ENCODE results near the gene ZNF548. TPM values are rescaled to one million over a fixed set of nuclear protein-coding genes. Genes with fewer than 3 reads are reported as not detected.

Gene ZNF548
- total and polyA plus RNA-seq, 2 experiments from 2014 or later: 1.9 to 9.8 TPM

DNA sequence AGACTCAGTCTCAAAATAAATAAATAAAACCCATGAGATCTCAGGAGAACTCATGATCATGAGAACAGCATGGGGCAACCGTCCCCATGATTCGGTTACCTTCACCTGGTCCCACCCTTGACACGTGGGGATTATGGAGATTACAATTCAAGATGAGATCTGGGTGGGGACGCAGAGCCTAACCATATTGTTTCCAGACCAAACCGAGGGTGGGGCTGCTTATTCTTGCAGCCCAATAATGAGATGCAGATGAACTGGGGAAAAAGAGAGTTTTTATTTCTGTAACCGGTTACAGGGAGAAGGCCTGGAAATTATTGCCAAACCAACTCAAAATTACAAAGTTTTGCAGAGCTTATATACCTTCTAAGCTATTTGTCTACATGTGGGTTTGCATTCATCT, 13.5 kb upstream of the ZNF548 start (continued):
- TF ChIP-seq CREB1 (CRISPR knock-in tag; IDR thresholded peaks at IDR 0.05; ENCODE audit: low read depth) (no peak), NANOG (IDR thresholded peaks at IDR 0.05; ENCODE audit: borderline replicate concordance) (no peak), ZNF114 (CRISPR knock-in tag; IDR thresholded peaks at IDR 0.05) (no peak), EZH2phosphoT487 (IDR thresholded peaks at IDR 0.05; ENCODE audit: unreplicated experiment) (no peak)
- TF ChIP-seq, protein P1, sequence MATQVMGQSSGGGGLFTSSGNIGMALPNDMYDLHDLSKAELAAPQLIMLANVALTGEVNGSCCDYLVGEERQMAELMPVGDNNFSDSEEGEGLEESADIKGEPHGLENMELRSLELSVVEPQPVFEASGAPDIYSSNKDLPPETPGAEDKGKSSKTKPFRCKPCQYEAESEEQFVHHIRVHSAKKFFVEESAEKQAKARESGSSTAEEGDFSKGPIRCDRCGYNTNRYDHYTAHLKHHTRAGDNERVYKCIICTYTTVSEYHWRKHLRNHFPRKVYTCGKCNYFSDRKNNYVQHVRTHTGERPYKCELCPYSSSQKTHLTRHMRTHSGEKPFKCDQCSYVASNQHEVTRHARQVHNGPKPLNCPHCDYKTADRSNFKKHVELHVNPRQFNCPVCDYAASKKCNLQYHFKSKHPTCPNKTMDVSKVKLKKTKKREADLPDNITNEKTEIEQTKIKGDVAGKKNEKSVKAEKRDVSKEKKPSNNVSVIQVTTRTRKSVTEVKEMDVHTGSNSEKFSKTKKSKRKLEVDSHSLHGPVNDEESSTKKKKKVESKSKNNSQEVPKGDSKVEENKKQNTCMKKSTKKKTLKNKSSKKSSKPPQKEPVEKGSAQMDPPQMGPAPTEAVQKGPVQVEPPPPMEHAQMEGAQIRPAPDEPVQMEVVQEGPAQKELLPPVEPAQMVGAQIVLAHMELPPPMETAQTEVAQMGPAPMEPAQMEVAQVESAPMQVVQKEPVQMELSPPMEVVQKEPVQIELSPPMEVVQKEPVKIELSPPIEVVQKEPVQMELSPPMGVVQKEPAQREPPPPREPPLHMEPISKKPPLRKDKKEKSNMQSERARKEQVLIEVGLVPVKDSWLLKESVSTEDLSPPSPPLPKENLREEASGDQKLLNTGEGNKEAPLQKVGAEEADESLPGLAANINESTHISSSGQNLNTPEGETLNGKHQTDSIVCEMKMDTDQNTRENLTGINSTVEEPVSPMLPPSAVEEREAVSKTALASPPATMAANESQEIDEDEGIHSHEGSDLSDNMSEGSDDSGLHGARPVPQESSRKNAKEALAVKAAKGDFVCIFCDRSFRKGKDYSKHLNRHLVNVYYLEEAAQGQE (IDR thresholded peaks at IDR 0.05; ENCODE audit: unreplicated experiment): no peak
- TF ChIP-seq, protein P2, sequence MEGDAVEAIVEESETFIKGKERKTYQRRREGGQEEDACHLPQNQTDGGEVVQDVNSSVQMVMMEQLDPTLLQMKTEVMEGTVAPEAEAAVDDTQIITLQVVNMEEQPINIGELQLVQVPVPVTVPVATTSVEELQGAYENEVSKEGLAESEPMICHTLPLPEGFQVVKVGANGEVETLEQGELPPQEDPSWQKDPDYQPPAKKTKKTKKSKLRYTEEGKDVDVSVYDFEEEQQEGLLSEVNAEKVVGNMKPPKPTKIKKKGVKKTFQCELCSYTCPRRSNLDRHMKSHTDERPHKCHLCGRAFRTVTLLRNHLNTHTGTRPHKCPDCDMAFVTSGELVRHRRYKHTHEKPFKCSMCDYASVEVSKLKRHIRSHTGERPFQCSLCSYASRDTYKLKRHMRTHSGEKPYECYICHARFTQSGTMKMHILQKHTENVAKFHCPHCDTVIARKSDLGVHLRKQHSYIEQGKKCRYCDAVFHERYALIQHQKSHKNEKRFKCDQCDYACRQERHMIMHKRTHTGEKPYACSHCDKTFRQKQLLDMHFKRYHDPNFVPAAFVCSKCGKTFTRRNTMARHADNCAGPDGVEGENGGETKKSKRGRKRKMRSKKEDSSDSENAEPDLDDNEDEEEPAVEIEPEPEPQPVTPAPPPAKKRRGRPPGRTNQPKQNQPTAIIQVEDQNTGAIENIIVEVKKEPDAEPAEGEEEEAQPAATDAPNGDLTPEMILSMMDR (conservative IDR thresholded peaks at IDR 0.05; ENCODE audit: low read depth in 2 of 2): no peak
- TF ChIP-seq, protein P3, sequence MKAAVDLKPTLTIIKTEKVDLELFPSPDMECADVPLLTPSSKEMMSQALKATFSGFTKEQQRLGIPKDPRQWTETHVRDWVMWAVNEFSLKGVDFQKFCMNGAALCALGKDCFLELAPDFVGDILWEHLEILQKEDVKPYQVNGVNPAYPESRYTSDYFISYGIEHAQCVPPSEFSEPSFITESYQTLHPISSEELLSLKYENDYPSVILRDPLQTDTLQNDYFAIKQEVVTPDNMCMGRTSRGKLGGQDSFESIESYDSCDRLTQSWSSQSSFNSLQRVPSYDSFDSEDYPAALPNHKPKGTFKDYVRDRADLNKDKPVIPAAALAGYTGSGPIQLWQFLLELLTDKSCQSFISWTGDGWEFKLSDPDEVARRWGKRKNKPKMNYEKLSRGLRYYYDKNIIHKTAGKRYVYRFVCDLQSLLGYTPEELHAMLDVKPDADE (IDR thresholded peaks at IDR 0.05): no peak

DNA sequence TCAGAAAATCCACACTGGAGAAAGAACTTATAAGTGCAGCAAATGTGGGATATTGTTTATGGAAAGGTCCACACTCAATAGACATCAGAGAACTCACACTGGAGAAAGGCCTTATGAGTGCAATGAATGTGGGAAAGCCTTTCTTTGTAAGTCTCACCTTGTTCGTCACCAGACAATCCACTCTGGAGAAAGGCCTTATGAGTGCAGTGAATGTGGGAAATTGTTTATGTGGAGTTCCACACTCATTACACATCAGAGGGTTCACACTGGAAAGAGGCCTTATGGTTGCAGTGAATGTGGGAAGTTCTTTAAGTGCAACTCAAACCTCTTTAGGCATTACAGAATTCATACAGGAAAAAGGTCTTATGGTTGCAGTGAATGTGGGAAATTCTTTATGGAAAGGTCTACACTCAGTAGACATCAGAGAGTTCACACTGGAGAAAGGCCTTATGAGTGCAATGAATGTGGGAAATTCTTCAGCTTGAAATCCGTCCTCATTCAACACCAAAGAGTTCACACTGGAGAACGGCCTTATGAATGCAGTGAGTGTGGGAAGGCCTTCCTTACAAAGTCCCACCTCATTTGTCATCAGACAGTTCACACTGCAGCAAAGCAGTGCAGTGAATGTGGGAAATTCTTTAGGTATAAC, 12.0 kb upstream of the ZNF548 start:
- H3K4me3 Mint-ChIP-seq: no peak overlapping the region
- TF ChIP-seq CREB1 (CRISPR knock-in tag; IDR thresholded peaks at IDR 0.05; ENCODE audit: low read depth) (no peak), EZH2phosphoT487 (IDR thresholded peaks at IDR 0.05; ENCODE audit: unreplicated experiment) (no peak), JUNB (IDR thresholded peaks at IDR 0.05; ENCODE audit: unreplicated experiment) (no peak), POLR2AphosphoS5 (IDR thresholded peaks at IDR 0.05; ENCODE audit: low read depth) (no peak)
- TF ChIP-seq, protein P4, sequence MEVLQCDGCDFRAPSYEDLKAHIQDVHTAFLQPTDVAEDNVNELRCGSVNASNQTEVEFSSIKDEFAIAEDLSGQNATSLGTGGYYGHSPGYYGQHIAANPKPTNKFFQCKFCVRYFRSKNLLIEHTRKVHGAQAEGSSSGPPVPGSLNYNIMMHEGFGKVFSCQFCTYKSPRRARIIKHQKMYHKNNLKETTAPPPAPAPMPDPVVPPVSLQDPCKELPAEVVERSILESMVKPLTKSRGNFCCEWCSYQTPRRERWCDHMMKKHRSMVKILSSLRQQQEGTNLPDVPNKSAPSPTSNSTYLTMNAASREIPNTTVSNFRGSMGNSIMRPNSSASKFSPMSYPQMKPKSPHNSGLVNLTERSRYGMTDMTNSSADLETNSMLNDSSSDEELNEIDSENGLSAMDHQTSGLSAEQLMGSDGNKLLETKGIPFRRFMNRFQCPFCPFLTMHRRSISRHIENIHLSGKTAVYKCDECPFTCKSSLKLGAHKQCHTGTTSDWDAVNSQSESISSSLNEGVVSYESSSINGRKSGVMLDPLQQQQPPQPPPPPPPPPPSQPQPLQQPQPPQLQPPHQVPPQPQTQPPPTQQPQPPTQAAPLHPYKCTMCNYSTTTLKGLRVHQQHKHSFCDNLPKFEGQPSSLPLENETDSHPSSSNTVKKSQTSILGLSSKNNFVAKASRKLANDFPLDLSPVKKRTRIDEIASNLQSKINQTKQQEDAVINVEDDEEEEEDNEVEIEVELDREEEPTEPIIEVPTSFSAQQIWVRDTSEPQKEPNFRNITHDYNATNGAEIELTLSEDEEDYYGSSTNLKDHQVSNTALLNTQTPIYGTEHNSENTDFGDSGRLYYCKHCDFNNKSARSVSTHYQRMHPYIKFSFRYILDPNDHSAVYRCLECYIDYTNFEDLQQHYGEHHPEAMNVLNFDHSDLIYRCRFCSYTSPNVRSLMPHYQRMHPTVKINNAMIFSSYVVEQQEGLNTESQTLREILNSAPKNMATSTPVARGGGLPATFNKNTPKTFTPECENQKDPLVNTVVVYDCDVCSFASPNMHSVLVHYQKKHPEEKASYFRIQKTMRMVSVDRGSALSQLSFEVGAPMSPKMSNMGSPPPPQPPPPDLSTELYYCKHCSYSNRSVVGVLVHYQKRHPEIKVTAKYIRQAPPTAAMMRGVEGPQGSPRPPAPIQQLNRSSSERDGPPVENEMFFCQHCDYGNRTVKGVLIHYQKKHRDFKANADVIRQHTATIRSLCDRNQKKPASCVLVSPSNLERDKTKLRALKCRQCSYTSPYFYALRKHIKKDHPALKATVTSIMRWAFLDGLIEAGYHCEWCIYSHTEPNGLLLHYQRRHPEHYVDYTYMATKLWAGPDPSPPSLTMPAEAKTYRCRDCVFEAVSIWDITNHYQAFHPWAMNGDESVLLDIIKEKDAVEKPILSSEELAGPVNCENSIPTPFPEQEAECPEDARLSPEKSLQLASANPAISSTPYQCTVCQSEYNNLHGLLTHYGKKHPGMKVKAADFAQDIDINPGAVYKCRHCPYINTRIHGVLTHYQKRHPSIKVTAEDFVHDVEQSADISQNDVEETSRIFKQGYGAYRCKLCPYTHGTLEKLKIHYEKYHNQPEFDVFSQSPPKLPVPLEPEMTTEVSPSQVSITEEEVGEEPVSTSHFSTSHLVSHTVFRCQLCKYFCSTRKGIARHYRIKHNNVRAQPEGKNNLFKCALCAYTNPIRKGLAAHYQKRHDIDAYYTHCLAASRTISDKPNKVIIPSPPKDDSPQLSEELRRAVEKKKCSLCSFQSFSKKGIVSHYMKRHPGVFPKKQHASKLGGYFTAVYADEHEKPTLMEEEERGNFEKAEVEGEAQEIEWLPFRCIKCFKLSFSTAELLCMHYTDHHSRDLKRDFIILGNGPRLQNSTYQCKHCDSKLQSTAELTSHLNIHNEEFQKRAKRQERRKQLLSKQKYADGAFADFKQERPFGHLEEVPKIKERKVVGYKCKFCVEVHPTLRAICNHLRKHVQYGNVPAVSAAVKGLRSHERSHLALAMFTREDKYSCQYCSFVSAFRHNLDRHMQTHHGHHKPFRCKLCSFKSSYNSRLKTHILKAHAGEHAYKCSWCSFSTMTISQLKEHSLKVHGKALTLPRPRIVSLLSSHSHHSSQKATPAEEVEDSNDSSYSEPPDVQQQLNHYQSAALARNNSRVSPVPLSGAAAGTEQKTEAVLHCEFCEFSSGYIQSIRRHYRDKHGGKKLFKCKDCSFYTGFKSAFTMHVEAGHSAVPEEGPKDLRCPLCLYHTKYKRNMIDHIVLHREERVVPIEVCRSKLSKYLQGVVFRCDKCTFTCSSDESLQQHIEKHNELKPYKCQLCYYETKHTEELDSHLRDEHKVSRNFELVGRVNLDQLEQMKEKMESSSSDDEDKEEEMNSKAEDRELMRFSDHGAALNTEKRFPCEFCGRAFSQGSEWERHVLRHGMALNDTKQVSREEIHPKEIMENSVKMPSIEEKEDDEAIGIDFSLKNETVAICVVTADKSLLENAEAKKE (CRISPR knock-in tag; IDR thresholded peaks at IDR 0.05): no peak
- TF ChIP-seq, protein P3 (IDR thresholded peaks at IDR 0.05): no peak

More for the DNA sequence above, 12.0 kb upstream of the ZNF548 start:
- Histone ChIP-seq H3K9me2 (ENCODE audit: insufficient read depth) (peaks cover 3% of the 10 kb centered on the region; the same call in 1 of the 2 replicates), H4K20me1 (replicated peaks; ENCODE audit: insufficient read depth) (no peaks in the 10 kb centered on the region), H3F3A (replicated peaks; ENCODE audit: low read depth) (no peaks in the 10 kb centered on the region), H3K36me3 (ENCODE audit: insufficient read depth) (peaks cover 4% of the 10 kb centered on the region; the same call in 1 of the 2 replicates), H3K4me2 (no peak overlapping the region), H3K27me3 (ENCODE audit: insufficient read depth) (no peaks in the 10 kb centered on the region), H3K4me1 (ENCODE audit: insufficient read depth) (no peaks in the 10 kb centered on the region), H2AFZ (no peak overlapping the region), H3K27ac (ENCODE audit: low read depth) (no peak overlapping the region), H3K79me2 (replicated peaks; ENCODE audit: insufficient read depth) (no peaks in the 10 kb centered on the region), H3K4me3 (no peak overlapping the region)
- Mint-ChIP-seq H3K9me3 (peaks cover 59% of the 10 kb centered on the region), H3K4me1 (no peaks in the 10 kb centered on the region), H3K27me3 (ENCODE audit: insufficient read depth, low read depth, poor library complexity) (peaks cover 6% of the 10 kb centered on the region), H3K27ac (no peak overlapping the region), H3K36me3 (ENCODE audit: low read depth) (peaks cover 71% of the 10 kb centered on the region)
- no peak for ATAC-seq
- DNase-seq (ENCODE audit: low spot score): no peak

Measured in GM23338 (cell line).